Transverse colon (tissue), 4 donors: ENCODE measurements around the gene ACTR3C.
"Not testable (repeated sequence)": the region's sequence is repeated elsewhere in the genome, so short reads cannot be mapped to it uniquely, and the experiment has no call there.

ENCODE experiments used
- CTCF ChIP-seq, 5 experiments: fragments of 200-600 bp in 3 of 5; fragments of 450-650 bp in 2 of 5; sonication (generic) in 3 of 5; IDR thresholded peaks; 1 replicate in 2 of 5; 2 replicates in 3 of 5; pipeline ENCODE4 v1.5.1; 2016 to 2017; ENCODE audit warnings: antibody characterized with exemption in 5 of 5, inconsistent platforms in 3 of 5, mild to moderate bottlenecking in 2 of 5, moderate library complexity in 1 of 5
- EP300 ChIP-seq: sonication (generic); formaldehyde crosslinking; IDR thresholded peaks from one replicate; pipeline ENCODE4 v1.6.1; 2017; ENCODE audit warnings: antibody characterized with exemption, low read depth
- POLR2A ChIP-seq: fragments of 450-650 bp; IDR thresholded peaks from one replicate; pipeline ENCODE4 v1.6.1; 2016; ENCODE audit warnings: antibody characterized with exemption, mild to moderate bottlenecking, moderate library complexity
- POLR2AphosphoS5 ChIP-seq, 3 donors: sonication (generic); formaldehyde crosslinking; IDR thresholded peaks; one replicate each; pipeline ENCODE4 v1.6.1; 2016; ENCODE audit warnings: antibody characterized with exemption in 3 of 3

- not testable (repeated sequence) for TF ChIP-seq POLR2AphosphoS5 (IDR thresholded peaks at IDR 0.05); CTCF (IDR thresholded peaks at IDR 0.05); EP300; POLR2A
Observed at GRCh38 chr7:150283111-150283510, 40.2 kb downstream of the ACTR3C start.
